Esophagus squamous epithelium (tissue), 4 donors: ENCODE measurements around the gene DNER.

Experiments
- POLR2A ChIP-seq, 4 donors: fragments of 450-650 bp; IDR thresholded peaks; one replicate each; pipeline ENCODE4 v1.6.1; 2017; ENCODE audit warnings: antibody characterized with exemption in 4 of 4, mild to moderate bottlenecking in 4 of 4, moderate library complexity in 3 of 4
- TF ChIP-seq, protein P1 (sequence below), 6 experiments: fragments of 450-650 bp in 4 of 6; fragments of 200-600 bp in 2 of 6; sonication (generic) in 2 of 6; IDR thresholded peaks; one replicate each; pipeline ENCODE4 v1.5.1; 2016 to 2019; ENCODE audit warnings: antibody characterized with exemption in 6 of 6, mild to moderate bottlenecking in 4 of 6, moderate library complexity in 4 of 6

DNA sequence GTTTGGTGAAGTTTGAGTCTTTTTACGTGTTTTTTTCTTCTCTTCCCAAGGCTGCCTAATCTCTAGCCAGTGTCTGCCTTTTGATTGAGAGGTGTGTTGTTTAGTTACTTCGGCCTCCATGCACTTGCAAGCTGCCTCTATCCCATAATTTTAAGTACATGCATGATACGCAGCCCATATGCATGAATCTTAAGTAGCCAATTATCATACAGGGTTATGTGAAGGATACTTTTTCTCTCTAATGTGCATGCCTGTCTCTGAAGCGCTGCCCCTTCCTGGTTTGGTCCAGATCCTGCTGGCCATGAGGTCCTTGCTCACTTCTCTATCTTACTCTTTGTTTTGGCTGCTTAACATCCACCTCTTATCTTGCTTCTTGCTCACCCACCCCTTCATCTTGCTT is 369.4 kb downstream of the DNER start:
- TF ChIP-seq, protein P1, sequence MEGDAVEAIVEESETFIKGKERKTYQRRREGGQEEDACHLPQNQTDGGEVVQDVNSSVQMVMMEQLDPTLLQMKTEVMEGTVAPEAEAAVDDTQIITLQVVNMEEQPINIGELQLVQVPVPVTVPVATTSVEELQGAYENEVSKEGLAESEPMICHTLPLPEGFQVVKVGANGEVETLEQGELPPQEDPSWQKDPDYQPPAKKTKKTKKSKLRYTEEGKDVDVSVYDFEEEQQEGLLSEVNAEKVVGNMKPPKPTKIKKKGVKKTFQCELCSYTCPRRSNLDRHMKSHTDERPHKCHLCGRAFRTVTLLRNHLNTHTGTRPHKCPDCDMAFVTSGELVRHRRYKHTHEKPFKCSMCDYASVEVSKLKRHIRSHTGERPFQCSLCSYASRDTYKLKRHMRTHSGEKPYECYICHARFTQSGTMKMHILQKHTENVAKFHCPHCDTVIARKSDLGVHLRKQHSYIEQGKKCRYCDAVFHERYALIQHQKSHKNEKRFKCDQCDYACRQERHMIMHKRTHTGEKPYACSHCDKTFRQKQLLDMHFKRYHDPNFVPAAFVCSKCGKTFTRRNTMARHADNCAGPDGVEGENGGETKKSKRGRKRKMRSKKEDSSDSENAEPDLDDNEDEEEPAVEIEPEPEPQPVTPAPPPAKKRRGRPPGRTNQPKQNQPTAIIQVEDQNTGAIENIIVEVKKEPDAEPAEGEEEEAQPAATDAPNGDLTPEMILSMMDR (IDR thresholded peaks at IDR 0.05), result no peak
- TF ChIP-seq POLR2A (IDR thresholded peaks at IDR 0.05), result no peak
